Activated CD4-positive, alpha-beta T cell treated with anti-CD3 and anti-CD28 coated beads, Interleukin-2, amount 50 U/mL, for 16 hours (primary cell): ENCODE results near the gene PPM1J.
A peak's percentile ranks its signal among the peaks of the same experiment; 100 is the strongest.

Experiments used
- DNase-seq: peaks from one replicate; pipeline ENCODE4 v3.0.0-alpha.2; 2020

Gene PPM1J

GRCh38 chr1:112720800-112721199 is 5.7 kb upstream of the PPM1J start:
- no peak for DNase-seq

- no peak for DNase-seq
Measured at GRCh38 chr1:112719706-112720105, 4.6 kb upstream of the PPM1J start.

DNA sequence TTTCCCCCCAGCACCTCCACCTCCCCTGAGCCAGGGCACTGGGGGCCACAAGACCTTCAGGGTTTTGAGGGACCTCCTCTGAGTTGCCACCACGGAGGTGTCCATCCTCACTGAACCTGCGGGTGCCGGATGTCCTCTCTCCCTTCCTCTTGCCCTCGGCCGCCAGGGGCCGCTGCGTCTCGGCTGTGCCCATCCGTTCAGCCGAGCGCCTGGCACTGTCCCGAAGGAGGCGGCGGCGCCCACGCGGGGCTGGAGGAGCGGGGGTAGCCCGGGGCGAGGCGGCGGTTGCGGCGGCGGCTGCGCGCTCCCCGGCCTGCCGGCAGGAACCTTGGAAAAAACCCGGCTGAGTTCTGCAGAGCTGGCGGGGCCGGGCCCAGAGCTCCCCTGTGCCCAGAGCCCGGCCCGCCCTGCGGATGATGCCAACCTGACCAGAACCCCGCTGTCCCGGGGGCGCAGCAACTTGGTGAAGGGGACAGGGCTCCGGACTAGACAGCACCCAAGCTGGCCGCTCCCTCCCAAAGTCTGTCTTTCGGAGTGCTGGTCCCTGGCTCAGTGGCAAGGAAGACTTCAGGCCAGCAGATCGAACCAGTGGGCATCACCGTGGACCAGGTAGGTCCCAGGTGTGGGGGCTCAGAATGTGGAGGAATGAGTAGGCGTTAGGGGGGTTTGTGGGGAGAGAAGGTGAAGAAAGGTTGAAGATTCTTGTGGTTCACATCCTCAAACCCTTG is 3.7 kb upstream of the PPM1J start:
- DNase-seq: peak; percentile 73

- DNase-seq: no peak
Measured at GRCh38 chr1:112717263-112717873, 2.2 kb upstream of the PPM1J start.

DNA sequence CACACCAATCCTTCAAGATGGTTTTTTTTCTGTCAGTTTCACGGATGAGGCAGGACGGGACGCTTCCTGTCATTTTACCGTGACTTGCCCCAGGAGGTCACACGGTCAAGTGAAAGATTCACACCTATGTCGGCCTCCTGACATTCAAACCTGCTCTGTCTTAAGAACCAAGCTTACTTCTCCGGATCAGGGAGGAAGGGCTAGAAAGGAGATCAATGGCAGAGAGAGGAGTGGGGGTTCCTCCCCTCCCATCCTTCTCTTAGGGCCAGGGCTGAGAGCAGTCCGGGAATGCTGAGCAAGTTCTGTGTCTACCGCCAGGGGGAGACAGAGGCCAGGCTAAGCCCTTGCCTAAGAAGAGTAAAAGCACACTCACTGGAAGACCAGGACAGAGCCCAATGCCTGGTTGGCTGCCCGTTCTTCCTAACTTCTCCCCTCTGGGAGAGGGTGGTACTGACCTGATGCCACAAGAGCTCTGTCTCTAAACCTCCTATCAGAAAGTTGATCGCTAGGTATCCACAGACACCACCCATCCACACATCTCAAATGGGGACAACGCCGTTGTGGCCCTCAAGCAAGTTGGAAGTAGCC is 1.1 kb upstream of the PPM1J start:
- peak; percentile 79 for DNase-seq

GRCh38 chr1:112714313-112715263 is 544 bp downstream of the PPM1J start:
- no peak for DNase-seq

GRCh38 chr1:112713466-112714312 is 1.4 kb downstream of the PPM1J start:
- DNase-seq: no peak

DNA sequence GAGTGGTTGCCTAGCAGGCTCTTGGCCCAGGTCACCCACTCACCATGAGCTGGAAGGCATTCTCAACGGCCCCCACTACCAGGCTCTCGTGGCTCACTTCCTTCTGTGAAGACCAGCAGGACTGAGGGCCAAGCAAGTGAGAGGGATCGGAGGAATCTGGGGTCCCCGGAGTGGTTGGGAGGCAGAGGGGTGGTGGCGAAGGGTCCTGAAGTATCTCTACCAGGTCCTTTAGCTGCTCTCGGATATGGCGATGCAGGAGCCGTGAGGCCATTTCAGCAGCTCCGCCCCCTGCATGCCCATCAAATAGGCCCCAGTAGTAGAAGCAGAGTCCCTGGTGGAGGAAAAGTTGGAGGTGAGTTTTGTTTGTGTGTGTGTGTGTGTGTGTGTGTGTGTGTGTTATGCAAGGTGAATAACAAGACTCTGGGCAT is 2.4 kb downstream of the PPM1J start:
- DNase-seq: no peak

DNA sequence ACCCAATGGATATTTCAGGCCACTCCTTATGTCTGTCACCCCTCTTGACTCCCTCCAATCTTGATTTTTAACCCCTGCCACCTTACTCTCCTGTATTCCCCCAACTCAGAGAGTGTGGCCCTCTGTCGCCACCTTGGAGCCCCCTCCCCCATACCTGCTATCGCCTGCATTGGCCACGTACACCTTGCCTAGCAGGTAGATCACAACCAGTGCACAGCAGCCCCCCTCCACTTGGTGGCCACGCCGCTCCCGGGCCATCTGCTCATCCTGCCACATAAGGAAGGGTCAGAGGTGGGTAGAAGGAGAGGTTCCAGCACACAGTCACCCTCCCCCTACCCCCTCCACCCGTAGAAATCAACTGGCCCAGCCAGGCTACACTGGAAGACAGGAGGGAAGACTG is 2.9 kb downstream of the PPM1J start:
- no peak for DNase-seq

DNA sequence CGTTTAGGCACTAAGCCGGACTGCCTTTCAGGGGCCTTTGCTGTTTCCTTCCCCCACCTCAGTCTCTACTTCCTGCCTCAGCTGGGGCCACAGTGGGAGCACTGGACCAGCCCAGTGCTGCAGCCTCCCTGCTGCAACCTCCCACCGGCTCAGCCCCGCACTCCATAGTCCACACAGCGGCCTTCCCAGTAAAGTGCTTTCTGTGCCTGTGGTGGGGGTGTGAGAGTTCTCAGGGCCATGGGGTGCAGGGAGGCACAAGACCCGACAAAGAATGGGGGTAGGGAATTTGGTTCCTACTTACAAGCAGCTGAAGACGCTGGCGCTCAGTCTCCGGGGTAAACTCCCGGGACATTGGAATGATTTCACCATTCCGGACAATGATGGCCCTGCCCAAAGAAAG is 3.5 kb downstream of the PPM1J start:
- no peak for DNase-seq

- no peak for DNase-seq
Measured at GRCh38 chr1:112711041-112711440, 4.1 kb downstream of the PPM1J start.

- no peak for DNase-seq
Measured at GRCh38 chr1:112710586-112710985, 4.5 kb downstream of the PPM1J start.

GRCh38 chr1:112710159-112710558 is 5.0 kb downstream of the PPM1J start:
- no peak for DNase-seq

DNA sequence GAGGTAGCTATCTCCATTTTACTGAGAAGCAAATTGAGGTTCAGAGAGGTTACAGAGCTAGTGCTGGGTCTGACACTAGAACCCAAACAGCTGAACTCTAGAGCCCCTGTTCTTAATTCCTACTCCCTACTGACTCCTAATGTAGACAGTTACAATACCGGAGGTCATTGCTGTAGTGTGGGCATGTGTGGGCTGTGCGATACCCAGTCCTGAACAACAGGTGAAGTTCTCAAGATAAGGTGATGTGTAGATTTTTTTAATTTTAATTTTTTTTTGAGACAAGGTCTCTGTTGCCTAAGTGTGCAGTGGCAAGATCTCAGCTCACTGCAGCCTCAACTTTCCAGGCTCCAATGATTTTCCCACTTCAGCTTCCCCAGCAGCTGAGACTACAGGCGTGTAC is 6.6 kb downstream of the PPM1J start:
- no peak for DNase-seq

- no peak for DNase-seq
Measured at GRCh38 chr1:112708002-112708448, 7.1 kb downstream of the PPM1J start.

- DNase-seq: peak; percentile 72
Measured at GRCh38 chr1:112707221-112708001, 7.7 kb downstream of the PPM1J start.

DNA sequence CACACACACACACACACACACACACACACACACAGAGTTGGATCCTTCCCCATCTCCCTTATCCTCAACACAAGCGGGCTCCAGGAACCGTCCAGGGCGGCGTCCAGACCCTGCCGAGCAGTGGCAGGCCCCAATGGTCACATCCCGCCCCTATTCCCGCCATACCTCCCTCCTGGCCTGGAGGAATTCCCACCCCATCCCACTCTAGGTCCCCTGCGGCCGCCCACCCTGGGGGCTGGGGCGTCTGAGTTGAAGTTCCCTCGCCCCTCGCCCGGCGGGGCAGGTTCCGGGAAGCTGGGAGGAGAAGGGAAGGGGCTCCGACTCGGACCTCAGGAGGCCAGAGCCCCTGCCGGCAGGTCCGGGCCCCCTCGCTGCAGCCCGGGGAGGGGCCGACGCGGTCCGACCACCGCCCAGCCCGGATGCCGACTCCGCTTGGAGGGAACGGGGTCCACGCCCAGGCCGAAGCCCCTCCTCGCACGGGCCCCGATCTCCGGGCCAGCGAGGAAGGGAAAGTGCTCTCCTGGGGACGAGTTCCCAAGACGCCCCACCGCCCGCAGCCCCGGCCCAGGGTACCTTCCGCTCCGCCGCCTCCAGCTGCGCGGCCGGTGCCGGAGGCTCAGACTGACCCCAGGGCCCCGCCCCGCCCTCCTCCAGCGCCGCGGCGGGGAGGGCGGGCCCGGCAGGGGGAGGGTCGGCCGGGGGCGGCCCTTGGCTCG is 8.5 kb downstream of the PPM1J start, which contains the start of gene RHOC:
TSS of gene RHOC (minus strand) at position 623 of the 716 bp plus-strand sequence. CDS start 3,328 bp downstream, outside the sequence.
- DNase-seq: peak; percentile 41

GRCh38 chr1:112704934-112705627 is 10.1 kb downstream of the PPM1J start:
- peak; percentile 76 for DNase-seq

DNA sequence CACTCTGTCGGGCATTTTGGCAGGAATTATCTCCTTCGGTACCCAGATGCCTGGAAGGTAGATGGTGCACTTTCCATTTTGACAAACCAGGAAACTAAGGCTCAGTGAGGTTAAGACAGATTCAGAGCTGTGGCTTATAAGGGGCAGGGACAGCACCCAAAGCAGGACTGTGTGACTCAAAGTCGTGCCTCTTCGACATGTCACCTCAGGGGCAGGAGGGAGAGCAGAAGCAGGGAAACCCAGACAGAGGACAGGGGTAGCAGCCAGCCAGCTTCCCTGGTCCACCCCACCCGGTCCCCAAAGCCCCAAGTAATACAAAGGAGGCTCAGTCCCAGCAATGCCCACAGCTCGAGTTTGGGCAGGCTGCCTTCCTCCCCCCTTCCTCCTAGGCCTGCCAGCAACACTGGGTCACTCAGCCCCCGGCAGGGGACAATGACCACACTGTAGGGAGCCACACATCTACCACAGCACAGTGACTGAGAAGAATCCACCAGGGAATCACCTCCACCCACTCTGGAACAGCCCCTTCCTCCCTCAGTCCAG is 10.7 kb downstream of the PPM1J start:
- DNase-seq: peak; percentile 34
